ENCODE results near the gene CBR3.

CBR3 gene

DNA sequence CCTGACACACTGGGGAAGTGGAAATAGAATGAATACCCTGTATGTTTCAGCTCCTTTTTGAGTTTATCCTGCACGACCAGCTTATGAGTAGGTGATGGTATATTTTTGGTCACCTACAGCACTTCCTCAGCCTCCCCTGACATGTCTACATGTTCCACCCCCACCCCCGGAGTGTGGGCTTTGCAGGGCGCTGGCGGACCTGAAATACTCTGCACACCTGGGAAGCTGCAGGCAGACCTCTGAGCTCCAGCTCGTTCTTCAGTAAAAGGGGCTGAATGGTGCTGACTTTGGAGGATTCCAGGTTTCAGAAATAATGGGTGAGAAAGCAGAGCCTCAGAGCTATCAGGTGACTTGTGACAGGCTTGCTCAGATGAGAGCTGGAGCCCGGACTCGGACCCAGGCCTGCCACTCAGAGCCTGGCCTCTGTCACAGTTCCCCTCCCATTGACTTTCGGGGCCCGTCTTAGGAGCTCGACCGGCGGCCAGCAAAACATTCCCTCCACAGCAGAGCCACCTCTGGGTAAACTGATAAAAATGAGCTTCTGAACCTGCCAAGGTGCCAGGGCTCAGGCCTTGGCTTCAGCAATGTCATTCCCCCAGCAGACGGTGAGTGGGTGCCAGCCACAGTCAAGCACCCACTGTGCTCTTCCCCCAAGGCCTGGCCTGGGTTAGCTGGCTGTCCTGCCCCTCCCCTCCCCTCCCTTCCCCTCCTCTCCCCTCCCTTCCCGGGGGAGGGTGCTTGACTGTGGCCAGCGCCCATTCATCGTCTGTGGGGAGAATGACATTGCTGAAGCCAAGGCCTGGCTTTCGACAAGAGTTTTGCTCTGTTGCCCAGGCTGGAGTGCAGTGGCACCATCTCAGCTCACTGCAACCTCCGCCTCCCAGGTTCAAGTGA lies 51.9 kb downstream of the CBR3 start:
- DNase-seq (ENCODE audit: low read depth) = no peak
- H3K4me3 ChIP-seq (ENCODE audit: control insufficient read depth, low read depth, low read length) = no peak overlapping the region
- TF ChIP-seq, protein P1, sequence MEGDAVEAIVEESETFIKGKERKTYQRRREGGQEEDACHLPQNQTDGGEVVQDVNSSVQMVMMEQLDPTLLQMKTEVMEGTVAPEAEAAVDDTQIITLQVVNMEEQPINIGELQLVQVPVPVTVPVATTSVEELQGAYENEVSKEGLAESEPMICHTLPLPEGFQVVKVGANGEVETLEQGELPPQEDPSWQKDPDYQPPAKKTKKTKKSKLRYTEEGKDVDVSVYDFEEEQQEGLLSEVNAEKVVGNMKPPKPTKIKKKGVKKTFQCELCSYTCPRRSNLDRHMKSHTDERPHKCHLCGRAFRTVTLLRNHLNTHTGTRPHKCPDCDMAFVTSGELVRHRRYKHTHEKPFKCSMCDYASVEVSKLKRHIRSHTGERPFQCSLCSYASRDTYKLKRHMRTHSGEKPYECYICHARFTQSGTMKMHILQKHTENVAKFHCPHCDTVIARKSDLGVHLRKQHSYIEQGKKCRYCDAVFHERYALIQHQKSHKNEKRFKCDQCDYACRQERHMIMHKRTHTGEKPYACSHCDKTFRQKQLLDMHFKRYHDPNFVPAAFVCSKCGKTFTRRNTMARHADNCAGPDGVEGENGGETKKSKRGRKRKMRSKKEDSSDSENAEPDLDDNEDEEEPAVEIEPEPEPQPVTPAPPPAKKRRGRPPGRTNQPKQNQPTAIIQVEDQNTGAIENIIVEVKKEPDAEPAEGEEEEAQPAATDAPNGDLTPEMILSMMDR (conservative IDR thresholded peaks at IDR 0.05; ENCODE audit: control insufficient read depth, insufficient read depth, low read depth, low read length) = no peak

DNA sequence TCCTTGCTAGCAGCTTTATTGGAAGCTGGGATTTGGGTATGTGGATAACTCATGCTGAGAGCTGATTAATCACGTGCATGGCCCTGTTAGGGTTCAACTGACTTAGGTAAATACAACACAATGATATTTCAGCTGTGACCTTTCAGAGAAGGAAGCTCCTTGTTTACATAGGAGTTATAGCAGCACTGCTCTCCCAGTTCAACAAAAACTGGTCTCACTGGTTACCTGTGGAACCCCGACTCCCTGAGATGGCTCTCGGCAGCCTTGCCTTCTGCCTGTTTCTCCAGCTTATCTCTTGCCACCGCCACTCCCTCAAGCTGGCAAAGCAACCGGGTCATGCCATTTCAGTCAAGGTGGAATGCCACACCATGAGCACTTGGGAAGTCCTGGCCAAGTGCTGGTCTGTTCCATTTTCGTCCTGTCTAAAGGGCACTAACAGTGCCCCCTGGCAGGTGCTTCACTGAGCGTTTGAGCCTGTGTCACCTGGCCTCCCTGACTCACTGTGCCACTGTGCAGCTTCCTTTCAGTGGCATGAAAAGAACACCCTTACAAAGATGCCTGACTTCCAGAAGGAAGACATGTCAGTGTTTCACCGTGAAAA lies 53.3 kb downstream of the CBR3 start:
- TF ChIP-seq, protein P1 (conservative IDR thresholded peaks at IDR 0.05; ENCODE audit: control insufficient read depth, insufficient read depth, low read depth, low read length) = no peak
- no peak overlapping the region for H3K4me3 ChIP-seq (ENCODE audit: control insufficient read depth, low read depth, low read length)
- no peak for DNase-seq (ENCODE audit: low read depth)

DNA sequence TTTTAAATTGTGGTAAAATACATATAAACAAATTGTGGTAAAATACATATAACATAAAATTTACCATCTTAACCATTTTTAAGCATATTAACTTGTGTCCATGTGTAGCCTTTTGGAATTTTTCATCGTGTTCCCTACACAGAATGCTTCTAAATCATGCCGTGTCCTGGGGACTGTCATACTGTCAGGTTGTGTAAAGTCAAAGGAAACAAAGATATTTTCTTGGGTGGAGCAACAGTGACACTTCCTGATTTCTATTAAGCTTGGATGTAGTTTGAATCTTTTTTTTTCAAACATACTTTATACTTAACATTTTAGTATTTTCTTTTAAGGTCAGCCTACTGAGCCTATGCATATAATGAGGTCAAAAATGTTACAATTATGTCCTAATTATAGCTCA lies 54.1 kb downstream of the CBR3 start:
- H3K4me3 ChIP-seq (ENCODE audit: control insufficient read depth, low read depth, low read length) = no peak overlapping the region
- TF ChIP-seq, protein P1 (conservative IDR thresholded peaks at IDR 0.05; ENCODE audit: control insufficient read depth, insufficient read depth, low read depth, low read length) = no peak
- no peak for DNase-seq (ENCODE audit: low read depth)

- TF ChIP-seq, protein P1 (conservative IDR thresholded peaks at IDR 0.05; ENCODE audit: control insufficient read depth, insufficient read depth, low read depth, low read length) = no peak
- DNase-seq (ENCODE audit: low read depth) = no peak
- no peak overlapping the region for H3K4me3 ChIP-seq (ENCODE audit: control insufficient read depth, low read depth, low read length)
These were observed 55.9 kb downstream of the CBR3 start for GRCh38 chr21:36190736-36191135.

DNA sequence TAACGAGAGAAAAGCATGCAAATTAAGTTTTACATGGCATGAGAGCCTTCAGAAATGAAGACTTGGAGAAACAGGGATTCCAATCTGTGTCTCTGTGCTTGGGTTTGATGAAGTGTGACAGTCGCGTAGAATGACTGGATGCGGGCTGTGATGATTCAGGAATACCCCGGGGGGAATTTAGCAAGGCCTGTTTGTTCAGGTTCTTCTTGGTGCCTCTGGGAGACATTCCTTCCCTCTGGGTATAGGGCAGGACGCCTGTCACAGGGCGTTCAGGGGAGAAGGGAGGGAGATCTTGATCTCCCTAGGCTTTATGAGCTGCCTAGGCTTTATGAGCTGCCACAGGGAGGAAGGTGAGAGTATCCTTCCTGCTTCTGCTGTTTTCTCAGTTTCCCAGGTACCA lies 58.3 kb downstream of the CBR3 start:
- no peak for DNase-seq (ENCODE audit: low read depth)
- TF ChIP-seq, protein P1 (conservative IDR thresholded peaks at IDR 0.05; ENCODE audit: control insufficient read depth, insufficient read depth, low read depth, low read length) = no peak
- H3K4me3 ChIP-seq (ENCODE audit: control insufficient read depth, low read depth, low read length) = no peak overlapping the region

DNA sequence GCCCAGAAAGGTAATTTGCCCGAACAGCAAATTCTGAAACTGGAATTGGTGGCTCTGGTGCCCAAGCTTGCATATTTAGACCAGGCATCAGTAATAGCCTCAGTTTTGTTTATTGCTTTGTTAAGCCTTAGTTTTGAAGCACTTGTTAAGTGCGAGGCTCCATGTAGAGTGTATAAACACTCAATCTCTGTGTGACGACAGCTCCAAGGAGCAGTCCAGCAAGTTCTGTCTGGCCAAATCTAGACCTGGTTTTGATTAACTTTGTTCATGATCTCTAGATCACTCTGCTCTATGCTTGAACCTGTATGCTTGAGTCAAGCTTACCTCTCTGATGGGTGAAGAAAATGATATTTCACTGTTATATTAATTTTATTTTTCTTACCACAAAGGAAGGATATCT lies 59.1 kb downstream of the CBR3 start:
- no peak for DNase-seq (ENCODE audit: low read depth)
- no peak overlapping the region for H3K4me3 ChIP-seq (ENCODE audit: control insufficient read depth, low read depth, low read length)
- TF ChIP-seq, protein P1 (conservative IDR thresholded peaks at IDR 0.05; ENCODE audit: control insufficient read depth, insufficient read depth, low read depth, low read length) = no peak

All from fibroblast of mammary gland (primary cell).